Fibroblast of lung (primary cell): Measurements from ENCODE around the gene USH2A. TPM values are rescaled to one million over a fixed set of nuclear protein-coding genes. Genes with fewer than 3 reads are reported as not detected.

Experiments
- DNase-seq, 2 donors: peaks; one replicate each; pipeline versions ENCODE4 v3.0.0 to v3.0.0-alpha.2; 2010; ENCODE audit warnings: low read depth in 2 of 2
- H2AFZ ChIP-seq: 2 replicates; pipeline ENCODE4 v1.5.1; 2012; ENCODE audit warnings: low read length, control low read depth, inconsistent platforms
- H3K27ac ChIP-seq: 2 replicates; pipeline ENCODE4 v1.5.1; 2011; ENCODE audit warnings: low read length, control low read depth; ENCODE audit not compliant: insufficient read depth
- H3K27me3 ChIP-seq: 2 replicates; pipeline ENCODE4 v1.5.1; 2011; ENCODE audit warnings: mild to moderate bottlenecking, low read length; ENCODE audit not compliant: control insufficient read depth, insufficient read depth
- H3K36me3 ChIP-seq: 2 replicates; pipeline ENCODE4 v1.5.1; 2011; ENCODE audit warnings: low read length; ENCODE audit not compliant: control insufficient read depth, insufficient read depth
- H3K4me1 ChIP-seq: 2 replicates; pipeline ENCODE4 v1.5.1; 2011; ENCODE audit warnings: low read length; ENCODE audit not compliant: control insufficient read depth, insufficient read depth; ENCODE audit errors: extremely low read depth
- H3K4me2 ChIP-seq: 2 replicates; pipeline ENCODE4 v1.5.1; 2011; ENCODE audit warnings: low read length, control low read depth; ENCODE audit not compliant: insufficient read depth; ENCODE audit errors: extremely low read depth
- H3K4me3 ChIP-seq, 4 experiments: fragments of 200-600 bp in 1 of 4; sonication (generic) in 1 of 4; replicated peaks in 1 of 4; 2 replicates each; pipeline ENCODE4 v1.5.1; 2011 to 2016; ENCODE audit warnings: low read length in 4 of 4, low read depth in 3 of 4, mild to moderate bottlenecking in 3 of 4, control low read depth in 2 of 4, inconsistent platforms in 1 of 4, mixed read lengths in 1 of 4; ENCODE audit not compliant: insufficient read depth in 1 of 4; ENCODE audit errors: control extremely low read depth in 1 of 4
- H3K79me2 ChIP-seq: 2 replicates; pipeline ENCODE4 v1.5.1; 2012; ENCODE audit warnings: mild to moderate bottlenecking, low read length, inconsistent platforms; ENCODE audit not compliant: control insufficient read depth, insufficient read depth
- H3K9ac ChIP-seq: 2 replicates; pipeline ENCODE4 v1.5.1; 2011; ENCODE audit warnings: mild to moderate bottlenecking, low read length, control low read depth; ENCODE audit not compliant: insufficient read depth
- H3K9me3 ChIP-seq: 2 replicates; pipeline ENCODE4 v1.5.1; 2012; ENCODE audit warnings: low read depth, low read length; ENCODE audit not compliant: control insufficient read depth, insufficient read depth
- H4K20me1 ChIP-seq: 2 replicates; pipeline ENCODE4 v1.5.1; 2011; ENCODE audit warnings: low read length; ENCODE audit not compliant: control insufficient read depth, insufficient read depth; ENCODE audit errors: extremely low read depth
- CTCF ChIP-seq, 2 donors: IDR thresholded peaks in 1 of 2; conservative IDR thresholded peaks in 1 of 2; 1 replicate in 1 of 2; 2 replicates in 1 of 2; pipeline ENCODE4 v1.5.1; 2011 to 2012; ENCODE audit warnings: low read length in 2 of 2, control low read depth in 1 of 2, inconsistent platforms in 1 of 2, low read depth in 1 of 2, mild to moderate bottlenecking in 1 of 2
- EZH2 ChIP-seq: IDR thresholded peaks from 2 replicates; pipeline ENCODE4 v1.5.1; 2012; ENCODE audit warnings: low read length, control low read depth, mild to moderate bottlenecking; ENCODE audit errors: missing control alignments
- polyA plus RNA-seq, 2 donors: library from polyadenylated mRNA; depleted of rRNA in 1 of 2; stranded (reverse) in 1 of 2; unstranded in 1 of 2; fragments of >200 nt; gene quantifications; 2 replicates each; pipeline ENCODE4 v1.2.1, GENCODE V29; 2011 to 2012; ENCODE audit warnings: missing spikeins in 1 of 2
- total RNA-seq: library from RNA; depleted of rRNA; stranded (reverse); fragments of >200 nt; gene quantifications from 2 replicates; pipeline ENCODE4 v1.2.1, GENCODE V29; 2014

The USH2A gene
- total and polyA plus RNA-seq, 2 donors (not counting 1 experiment from before 2014, with no cell fraction given), result under 0.01 to 0.01 TPM

GRCh38 chr1:215905493-215906115, 517.6 kb downstream of the USH2A start:
- TF ChIP-seq EZH2 (no peak), CTCF (conservative IDR thresholded peaks at IDR 0.05 in 1 of 2, IDR thresholded peaks at IDR 0.05 in 1 of 2; ENCODE audit: low read depth in 1 of 2, low read length in 2 of 2) (no peak)
- Histone ChIP-seq H3K9ac (no peak overlapping the region), H3K36me3 (no peaks in the 10 kb centered on the region), H3K27me3 (no peaks in the 10 kb centered on the region), H3K4me3 (no peak overlapping the region), H2AFZ (no peak overlapping the region), H3K27ac (no peak overlapping the region), H4K20me1 (no peaks in the 10 kb centered on the region), H3K4me2 (no peak overlapping the region), H3K4me1 (no peaks in the 10 kb centered on the region), H3K9me3 (no peaks in the 10 kb centered on the region), H3K79me2 (no peaks in the 10 kb centered on the region)
- peak in 1 of 2 donors; percentile 6 for DNase-seq

GRCh38 chr1:215900684-215901083, 522.6 kb downstream of the USH2A start:
- no peak for DNase-seq
- H3K9ac ChIP-seq, result no peak overlapping the region
- no peaks in the 10 kb centered on the region for H3K79me2 ChIP-seq
- no peaks in the 10 kb centered on the region for H3K9me3 ChIP-seq
- no peaks in the 10 kb centered on the region for H4K20me1 ChIP-seq
- no peak for TF ChIP-seq EZH2
- TF ChIP-seq CTCF (conservative IDR thresholded peaks at IDR 0.05 in 1 of 2, IDR thresholded peaks at IDR 0.05 in 1 of 2; ENCODE audit: low read depth in 1 of 2, low read length in 2 of 2), result no peak
- no peak overlapping the region for H3K27ac ChIP-seq
- no peak overlapping the region for H3K4me3 ChIP-seq
- H3K27me3 ChIP-seq, result no peaks in the 10 kb centered on the region
- no peaks in the 10 kb centered on the region for H3K36me3 ChIP-seq
- H2AFZ ChIP-seq, result no peak overlapping the region
- no peak overlapping the region for H3K4me2 ChIP-seq
- no peaks in the 10 kb centered on the region for H3K4me1 ChIP-seq

- H3K27me3 ChIP-seq, result no peaks in the 10 kb centered on the region
- H3K27ac ChIP-seq, result no peak overlapping the region
These were observed 523.3 kb downstream of the USH2A start for GRCh38 chr1:215899901-215900300.

More at GRCh38 chr1:215899901-215900300, 523.3 kb downstream of the USH2A start:
- DNase-seq, result no peak
- TF ChIP-seq CTCF (conservative IDR thresholded peaks at IDR 0.05 in 1 of 2, IDR thresholded peaks at IDR 0.05 in 1 of 2; ENCODE audit: low read depth in 1 of 2, low read length in 2 of 2) (no peak), EZH2 (no peak)
- H3K4me1 ChIP-seq, result no peaks in the 10 kb centered on the region
- H3K4me2 ChIP-seq, result no peak overlapping the region
- no peaks in the 10 kb centered on the region for H4K20me1 ChIP-seq
- no peaks in the 10 kb centered on the region for H3K36me3 ChIP-seq
- no peak overlapping the region for H3K4me3 ChIP-seq
- H3K9ac ChIP-seq, result no peak overlapping the region
- H2AFZ ChIP-seq, result no peak overlapping the region
- no peaks in the 10 kb centered on the region for H3K9me3 ChIP-seq
- H3K79me2 ChIP-seq, result no peaks in the 10 kb centered on the region
